ENCODE results near the gene AHDC1.

DNA sequence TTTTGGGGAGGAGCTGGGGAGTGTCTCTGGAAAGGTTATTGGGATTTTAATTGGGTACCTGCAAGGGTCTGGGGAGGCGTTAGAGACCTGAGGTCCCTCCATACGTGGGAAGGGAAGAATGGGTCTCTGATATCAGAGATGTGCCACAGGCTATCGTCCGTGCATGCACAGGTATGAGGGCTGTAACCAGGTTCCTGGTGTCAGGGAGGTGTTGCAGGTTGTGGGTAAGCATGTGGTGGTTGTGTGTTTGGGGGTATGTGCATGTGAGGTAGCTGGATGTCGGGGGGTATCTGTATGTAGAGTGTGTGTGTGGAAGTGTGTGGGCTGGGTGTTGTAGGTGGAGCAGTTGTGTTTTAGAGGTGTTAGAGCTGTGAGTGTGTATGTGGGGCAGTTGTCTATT is 8.3 kb downstream of the AHDC1 start:
- TF ChIP-seq EZH2 (IDR thresholded peaks at IDR 0.05; ENCODE audit: insufficient read depth, poor library complexity, severe bottlenecking): no peak
- TF ChIP-seq EZH2phosphoT487 (IDR thresholded peaks at IDR 0.05; ENCODE audit: insufficient read depth, low read depth): no peak
